GM12878 (cell line): ENCODE results near the gene PRMT7. TPM values are rescaled to one million over a fixed set of nuclear protein-coding genes. Genes with fewer than 3 reads are reported as not detected.

Experiments
- ATAC-seq: fragments of 200-7000 bp; cut with Tn5 transposase; 3 replicates; pipeline ENCODE4 v1.9.1; 2020; ENCODE audit warnings: mild to moderate bottlenecking, moderate library complexity
- BruUV-seq: library from RNA; stranded (reverse); fragments of 400-500 nt; replicated peaks from 2 replicates; lab custom pipeline; 2021; lab: Mats Ljungman, UMichigan
- CTCF ChIA-PET: fragments of 300-600 bp; sonication (Branson Sonifier 250); formaldehyde crosslinking; extraction: SDS; loops from one replicate; lab custom pipeline; 2021; ENCODE audit warnings: inconsistent platforms; lab: Yijun Ruan, JAX
- POLR2A ChIA-PET: fragments of 350-600 bp; formaldehyde crosslinking; extraction: SDS; loops from one replicate; lab custom pipeline; 2021; ENCODE audit warnings: inconsistent platforms; lab: Charles Lee
- RAD21 ChIA-PET: fragments of 300-600 bp; sonication (Branson Sonifier 250); formaldehyde crosslinking; loops from one replicate; lab custom pipeline; 2023; ENCODE audit warnings: antibody characterized with exemption; ENCODE audit not compliant: unreplicated experiment; lab: Charles Lee
- SMC1A ChIA-PET: fragments of 300-600 bp; sonication (Branson Sonifier 250); formaldehyde crosslinking; loops from one replicate; lab custom pipeline; 2023; ENCODE audit not compliant: unreplicated experiment, uncharacterized antibody; lab: Charles Lee
- DNase-seq: peaks from one replicate; pipeline ENCODE4 v3.0.0-alpha.2; 2011; ENCODE audit warnings: low read depth, low spot score
- FAIRE-seq: peaks from 3 replicates; lab custom pipeline; 2011; peaks lifted over from hg19 to GRCh38; lab: Jason Lieb, UNC
- H2AFZ ChIP-seq: 2 replicates; pipeline ENCODE4 v1.6.0; 2011; ENCODE audit warnings: low read depth, low read length, control low read depth; ENCODE audit not compliant: control insufficient read depth
- H3K27ac ChIP-seq: 2 replicates; pipeline ENCODE4 v1.5.1; 2011; ENCODE audit warnings: control low read depth; ENCODE audit not compliant: control insufficient read depth, insufficient read depth
- H3K27me3 ChIP-seq, 2 experiments: replicated peaks in 1 of 2; 2 replicates each; pipeline versions ENCODE4 v1.6.0 to v1.6.1; 2011; ENCODE audit warnings: low read length in 1 of 2; ENCODE audit not compliant: control insufficient read depth in 2 of 2, insufficient read depth in 2 of 2
- H3K36me3 ChIP-seq, 2 experiments: 2 replicates each; pipeline ENCODE4 v1.5.1; 2011; ENCODE audit warnings: low read length in 1 of 2; ENCODE audit not compliant: control insufficient read depth in 2 of 2, insufficient read depth in 2 of 2
- H3K4me1 ChIP-seq: 2 replicates; pipeline ENCODE4 v1.6.1; 2011; ENCODE audit warnings: mild to moderate bottlenecking, low read length, moderate library complexity, mixed read lengths; ENCODE audit not compliant: control insufficient read depth, insufficient read depth
- H3K4me2 ChIP-seq: 2 replicates; pipeline ENCODE4 v1.6.0; 2011; ENCODE audit warnings: control low read depth; ENCODE audit not compliant: control insufficient read depth, insufficient read depth
- H3K4me3 ChIP-seq: fragments of 200-600 bp; sonication (generic); 2 replicates; pipeline ENCODE4 v1.5.1; 2016
- H3K79me2 ChIP-seq: 2 replicates; pipeline ENCODE4 v1.6.0; 2011; ENCODE audit warnings: low read length; ENCODE audit not compliant: control insufficient read depth, insufficient read depth
- H3K9ac ChIP-seq: 2 replicates; pipeline ENCODE4 v1.8.0; 2011; ENCODE audit warnings: low read length, control low read depth, mixed read lengths; ENCODE audit not compliant: control insufficient read depth, insufficient read depth
- H3K9me3 ChIP-seq: replicated peaks from 3 replicates; pipeline ENCODE4 v1.5.1; 2011; ENCODE audit warnings: mild to moderate bottlenecking, low read length; ENCODE audit not compliant: control insufficient read depth, insufficient read depth
- H4K20me1 ChIP-seq: 2 replicates; pipeline ENCODE4 v1.6.0; 2011; ENCODE audit not compliant: control insufficient read depth, insufficient read depth
- CBFB ChIP-seq: IDR thresholded peaks from 2 replicates; pipeline ENCODE4 v1.6.1; 2016; ENCODE audit warnings: antibody characterized with exemption, low read depth
- GATAD2B ChIP-seq: fragments of 450-650 bp; conservative IDR thresholded peaks from 2 replicates; pipeline ENCODE4 v1.6.1; 2017; ENCODE audit warnings: low read depth, mild to moderate bottlenecking, moderate library complexity
- JUNB ChIP-seq: IDR thresholded peaks from 2 replicates; pipeline ENCODE4 v1.6.1; 2016; ENCODE audit warnings: antibody characterized with exemption, mild to moderate bottlenecking
- NBN ChIP-seq: fragments of 450-650 bp; IDR thresholded peaks from 2 replicates; pipeline ENCODE4 v1.6.1; 2016
- POLR2AphosphoS5 ChIP-seq: IDR thresholded peaks from 2 replicates; pipeline ENCODE4 v1.6.1; 2011; ENCODE audit warnings: mild to moderate bottlenecking, low read length, inconsistent platforms
- SP1 ChIP-seq: IDR thresholded peaks from one replicate; pipeline ENCODE4 v1.6.1; 2011; ENCODE audit warnings: low read depth, low read length
- SUPT20H ChIP-seq: IDR thresholded peaks from 2 replicates; pipeline ENCODE4 v1.6.1; 2011; ENCODE audit warnings: low read depth, mild to moderate bottlenecking, low read length, moderate library complexity, borderline replicate concordance; ENCODE audit not compliant: control insufficient read depth
- ZBTB33 ChIP-seq: fragments of 450-650 bp; IDR thresholded peaks from 2 replicates; pipeline ENCODE4 v1.6.1; 2017; ENCODE audit warnings: mild to moderate bottlenecking
- ZNF207 ChIP-seq: fragments of 450-650 bp; IDR thresholded peaks from 2 replicates; pipeline ENCODE4 v1.6.1; 2014; ENCODE audit warnings: antibody characterized with exemption, mild to moderate bottlenecking, borderline replicate concordance
- WGBS: methylation state at CpG from one replicate; pipeline ENCODE4 v1.1.6; 2016; ENCODE audit warnings: low lambda C conversion rate; ENCODE audit not compliant: insufficient replicate concordance, insufficient coverage; ENCODE audit errors: missing lambda C conversion rate; 5-methylcytosine and 5-hydroxymethylcytosine counted together
- in situ Hi-C: fragments of 300-500 bp; cut with MboI; formaldehyde crosslinking; loops from 9 replicates; pipeline ENCODE4 v1.14.3; 2018; ENCODE audit warnings: mixed read lengths
- intact Hi-C: fragments of 100-400 bp; cut with micrococcal nuclease; formaldehyde crosslinking; loops from one replicate; pipeline ENCODE4 v1.14.2; 2022; ENCODE audit not compliant: unreplicated experiment
- polyA plus RNA-seq, 11 experiments: library from polyadenylated mRNA; depleted of rRNA in 4 of 11; unstranded in 6 of 11; stranded (reverse) in 5 of 11; fragments of >200 nt; fragmentation: Nextera tagmentation in 4 of 11; fragmentation: Illumina TruSeq in 1 of 11; extraction: Ambion mirVana in 4 of 11; extraction: Trizol in 1 of 11; gene quantifications; 1 replicate in 1 of 11; 2 replicates in 10 of 11; pipeline versions ENCODE4 v1.2.1 to v1.2.3, GENCODE V29; 2011 to 2016; ENCODE audit warnings: inconsistent platforms in 2 of 11, missing spikeins in 2 of 11, low read depth in 1 of 11
- total RNA-seq, 4 experiments: library from RNA; depleted of rRNA in 3 of 4; stranded (reverse); fragments of >200 nt in 3 of 4; fragmentation: Illumina TruSeq in 1 of 4; extraction: Trizol in 1 of 4; gene quantifications; 2 replicates each; pipeline versions ENCODE4 v1.2.1 to v1.2.3, GENCODE V29; 2013 to 2021

The PRMT7 gene
- total and polyA plus RNA-seq, 10 of the 15 experiments (the other 5 are each of a cell fraction or from before 2014, with no cell fraction given) = 5.1 to 56.1 (median 42.0) TPM

GRCh38 chr16:68270353-68270752, 40.5 kb upstream of the PRMT7 start:
- Histone ChIP-seq H3K9ac (no peak overlapping the region), H2AFZ (no peak overlapping the region), H3K27me3 (no peaks in the 10 kb centered on the region), H3K79me2 (peaks cover 83% of the 10 kb centered on the region), H3K4me1 (peaks cover 43% of the 10 kb centered on the region), H3K4me2 (no peak overlapping the region), H3K27ac (peak overlapping the region; percentile 28; the same call in 1 of the 2 replicates), H3K36me3 (peaks cover 9 to 24% of the 10 kb centered on the region in 2 experiments; a peak in 3 of 4 replicates), H3K4me3 (no peak overlapping the region; the same call in 1 of the 2 replicates), H3K9me3 (no peaks in the 10 kb centered on the region), H4K20me1 (no peaks in the 10 kb centered on the region)
- BruUV-seq = no TSS peak
- ChIA-PET SMC1A (interaction anchor here (0.6 to 18.5 kb wide), 7 partner anchors 2 to 59 kb away, joined by 3 to 253 read pairs (median 6); partner anchors contain the start of gene SLC7A6), POLR2A (interaction anchor here (0.6 to 12.2 kb wide), 3 partner anchors 16 to 405 kb away, joined by 3 to 177 read pairs (median 3); no protein-coding TSS in a partner anchor), RAD21 (interaction anchor here (0.9 to 2.1 kb wide), 6 partner anchors 13 to 99 kb away, joined by 3 to 7 read pairs (median 5); no protein-coding TSS in a partner anchor), CTCF (interaction anchor here (1.0 to 4.5 kb wide), 2 partner anchors 9 to 58 kb away, joined by 5 to 19 read pairs; no protein-coding TSS in a partner anchor)
- 60% methylated on average over 1 of the region's 1 CpG for WGBS
- FAIRE-seq = no peak
- DNase-seq = no peak
- in situ Hi-C loops = no loop called here
- ATAC-seq = no peak
- TF ChIP-seq POLR2AphosphoS5 (no peak), CBFB (no peak), ZNF207 (no peak), JUNB (no peak), ZBTB33 (no peak), GATAD2B (no peak), NBN (no peak), SUPT20H (no peak), SP1 (no peak)
- intact Hi-C loops = no loop called here
